ENCODE measurements around the gene MEOX1. TPM values are rescaled to one million over a fixed set of nuclear protein-coding genes. Genes with fewer than 3 reads are reported as not detected.

Gene MEOX1
- total RNA-seq, 1 experiment from 2014 or later: not detected

DNA sequence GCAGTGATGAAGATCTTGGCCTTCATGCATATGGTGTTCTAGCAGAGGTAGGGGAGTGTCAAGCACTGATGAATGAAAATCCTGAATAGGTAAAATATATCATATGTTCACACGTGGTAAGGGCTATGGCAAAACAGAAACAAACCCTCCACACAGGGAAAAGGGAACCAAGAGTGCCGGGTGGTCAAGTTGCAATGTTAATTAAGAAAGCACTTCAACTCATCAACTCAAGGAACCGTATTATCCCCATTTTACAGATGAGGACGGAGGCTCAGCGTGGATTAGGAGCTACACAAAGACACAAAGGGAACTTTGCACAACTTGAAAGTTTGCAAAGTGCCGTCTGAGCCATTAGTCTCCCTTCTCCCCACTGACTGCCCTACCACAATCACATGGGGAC lies 28.1 kb upstream of the MEOX1 start:
- Histone ChIP-seq H3K9me3 (ENCODE audit: control insufficient read depth, low read depth, low read length) (no peaks in the 10 kb centered on the region), H2AK5ac (ENCODE audit: insufficient read length, low read length) (no peak overlapping the region), H4K20me1 (ENCODE audit: control insufficient read depth, insufficient read depth, insufficient read length) (no peaks in the 10 kb centered on the region), H3K56ac (ENCODE audit: insufficient read length, low read depth, low read length) (no peak overlapping the region), H3T11ph (ENCODE audit: low read length) (no peak overlapping the region), H3K79me1 (ENCODE audit: insufficient read depth, low read depth, low read length, poor library complexity, severe bottlenecking) (no peaks in the 10 kb centered on the region), H4K5ac (ENCODE audit: insufficient read length, low read depth, low read length) (no peak overlapping the region), H3K27me3 (ENCODE audit: insufficient read depth, low read length) (no peaks in the 10 kb centered on the region), H2AFZ (ENCODE audit: low read length) (no peak overlapping the region), H4K91ac (ENCODE audit: insufficient read length, low read depth, low read length) (no peak overlapping the region), H3K18ac (ENCODE audit: insufficient read length, low read depth, low read length) (no peak overlapping the region), H3K79me2 (ENCODE audit: insufficient read depth, low read length) (no peaks in the 10 kb centered on the region), H2BK5ac (ENCODE audit: insufficient read length, low read length) (no peak overlapping the region), H3K23ac (ENCODE audit: insufficient read length, low read depth, low read length) (no peak overlapping the region), H4K8ac (replicated peaks; ENCODE audit: insufficient read length, low read depth, low read length) (no peak overlapping the region), H3K9ac (ENCODE audit: extremely low read depth, insufficient read length, low read length) (no peak overlapping the region), H3K27ac (ENCODE audit: insufficient read length, low read depth, low read length) (no peak overlapping the region), H2BK12ac (ENCODE audit: insufficient read length, low read depth, low read length) (no peak overlapping the region), H3K4ac (ENCODE audit: low read depth, low read length) (no peak overlapping the region), H2BK15ac (ENCODE audit: low read depth, low read length) (no peak overlapping the region), H3K4me2 (ENCODE audit: insufficient read depth, insufficient read length, low read length) (no peak overlapping the region), H3K4me1 (ENCODE audit: insufficient read depth, low read length) (no peaks in the 10 kb centered on the region), H3K14ac (ENCODE audit: insufficient read depth, low read length) (no peak overlapping the region), H2BK120ac (ENCODE audit: low read depth, low read length, poor library complexity, severe bottlenecking) (no peak overlapping the region), H2BK20ac (ENCODE audit: low read depth, low read length, poor library complexity, severe bottlenecking) (no peak overlapping the region), H3K23me2 (ENCODE audit: insufficient read length, low read depth, low read length, poor library complexity, severe bottlenecking) (no peaks in the 10 kb centered on the region)
- no peaks in the 10 kb centered on the region for H3K36me3 Mint-ChIP-seq (ENCODE audit: insufficient read depth in 1 of 3, low read depth in 3 of 3)
- H3K27me3 Mint-ChIP-seq (ENCODE audit: low read depth): no peaks in the 10 kb centered on the region
- TF ChIP-seq, protein P1, sequence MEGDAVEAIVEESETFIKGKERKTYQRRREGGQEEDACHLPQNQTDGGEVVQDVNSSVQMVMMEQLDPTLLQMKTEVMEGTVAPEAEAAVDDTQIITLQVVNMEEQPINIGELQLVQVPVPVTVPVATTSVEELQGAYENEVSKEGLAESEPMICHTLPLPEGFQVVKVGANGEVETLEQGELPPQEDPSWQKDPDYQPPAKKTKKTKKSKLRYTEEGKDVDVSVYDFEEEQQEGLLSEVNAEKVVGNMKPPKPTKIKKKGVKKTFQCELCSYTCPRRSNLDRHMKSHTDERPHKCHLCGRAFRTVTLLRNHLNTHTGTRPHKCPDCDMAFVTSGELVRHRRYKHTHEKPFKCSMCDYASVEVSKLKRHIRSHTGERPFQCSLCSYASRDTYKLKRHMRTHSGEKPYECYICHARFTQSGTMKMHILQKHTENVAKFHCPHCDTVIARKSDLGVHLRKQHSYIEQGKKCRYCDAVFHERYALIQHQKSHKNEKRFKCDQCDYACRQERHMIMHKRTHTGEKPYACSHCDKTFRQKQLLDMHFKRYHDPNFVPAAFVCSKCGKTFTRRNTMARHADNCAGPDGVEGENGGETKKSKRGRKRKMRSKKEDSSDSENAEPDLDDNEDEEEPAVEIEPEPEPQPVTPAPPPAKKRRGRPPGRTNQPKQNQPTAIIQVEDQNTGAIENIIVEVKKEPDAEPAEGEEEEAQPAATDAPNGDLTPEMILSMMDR (conservative IDR thresholded peaks at IDR 0.05): no peak
- no CpG with 5 or more reads among the region's 6 CpGs for WGBS (ENCODE audit: extremely low coverage, insufficient read length, low lambda C conversion rate)
- no peak overlapping the region for H3K4me3 Mint-ChIP-seq
- H3K27ac Mint-ChIP-seq: no peak overlapping the region
- no peak for DNase-seq
- peaks cover 10 to 12% of the 10 kb centered on the region in 2 experiments for H3K4me1 Mint-ChIP-seq
- no peaks in the 10 kb centered on the region for H3K9me3 Mint-ChIP-seq
